ENCODE measurements around the gene SCO2. TPM values are rescaled to one million over a fixed set of nuclear protein-coding genes. Genes with fewer than 3 reads are reported as not detected.

Gene SCO2
- total and polyA plus RNA-seq, 2 of the 4 experiments (the other 2 are of a cell fraction): 1.3 to 1.9 TPM

- no TSS peak for BruUV-seq (replicated peaks)
- H2AK9ac ChIP-seq (replicated peaks; ENCODE audit: low read depth, low read length, poor library complexity): no peak overlapping the region
- 0 out of 2 replicates have a peak overlapping the region, but pooled peaks have one; percentile 0 for H2BK20ac ChIP-seq (ENCODE audit: low read depth, low read length)
- no peak overlapping the region for H3K9ac ChIP-seq (ENCODE audit: low read depth, low read length)
- intact Hi-C loops (cut with micrococcal nuclease) (no loop called here), dilution Hi-C loops (cut with HindIII; ENCODE audit: low sequenced_read_pairs, unreplicated experiment) (no loop called here), in situ Hi-C loops (cut with MboI; ENCODE audit: low sequenced_read_pairs) (no loop called here)
- H4K91ac ChIP-seq (ENCODE audit: insufficient read depth, low read depth, low read length): peak overlapping the region; percentile 25; the same call in 1 of the 2 replicates
- H2BK15ac ChIP-seq (ENCODE audit: low read depth, low read length): peak overlapping the region; percentile 47; the same call in 1 of the 3 replicates
- H3K4ac ChIP-seq (ENCODE audit: low read depth, low read length): 0 out of 2 replicates have a peak overlapping the region, but pooled peaks have one; percentile 6
- no peaks in the 10 kb centered on the region for H3K79me1 ChIP-seq (ENCODE audit: low read depth in 1 of 2, low read length in 2 of 2)
- H3K4me1 ChIP-seq (ENCODE audit: control insufficient read depth, insufficient read depth, low read length): peaks cover 3% of the 10 kb centered on the region
- H4K5ac ChIP-seq (ENCODE audit: low read depth, low read length): no peak overlapping the region
- H3K4me2 ChIP-seq (ENCODE audit: low read depth, low read length): no peak overlapping the region
- H2AK5ac ChIP-seq (ENCODE audit: low read depth, low read length): peak overlapping the region; percentile 58; the same call in 1 of the 2 replicates
- H3K27me3 ChIP-seq (ENCODE audit: control insufficient read depth, insufficient read depth, low read length): peaks cover 48% of the 10 kb centered on the region
- no peak for DNase-seq
- H3K9me3 ChIP-seq (ENCODE audit: control insufficient read depth, insufficient read depth, low read length): no peaks in the 10 kb centered on the region
- peak overlapping the region in 1 of 2 experiments; percentile 19; a peak in 1 of 4 replicates for H4K8ac ChIP-seq (ENCODE audit: low read depth in 2 of 2, low read length in 2 of 2)
- no peak overlapping the region for H3K14ac ChIP-seq (replicated peaks; ENCODE audit: low read depth, low read length)
- ChIA-PET CTCF (no interaction called here), POLR2A (ENCODE audit: unreplicated experiment) (no interaction called here)
- H2BK5ac ChIP-seq (ENCODE audit: low read depth, low read length, poor library complexity, severe bottlenecking): no peak overlapping the region
- peak overlapping the region; percentile 74 for H2AFZ ChIP-seq (replicated peaks; ENCODE audit: low read length, poor library complexity)
- TF ChIP-seq ELK1 (IDR thresholded peaks at IDR 0.05; ENCODE audit: borderline replicate concordance, low read depth, low read length): no peak
- no peak for TF ChIP-seq RAD21 (IDR thresholded peaks at IDR 0.05; ENCODE audit: low read length)
- no peak for TF ChIP-seq SMC3 (IDR thresholded peaks at IDR 0.05; ENCODE audit: low read depth, low read length)
- no peak for TF ChIP-seq USF2 (IDR thresholded peaks at IDR 0.05; ENCODE audit: low read depth, low read length)
- TF ChIP-seq MAFK (IDR thresholded peaks at IDR 0.05; ENCODE audit: low read depth, low read length): no peak
- no peak for TF ChIP-seq RFX5 (IDR thresholded peaks at IDR 0.05; ENCODE audit: low read depth, low read length)
- TF ChIP-seq CEBPB (IDR thresholded peaks at IDR 0.05; ENCODE audit: low read depth, low read length): no peak
- TF ChIP-seq CHD1 (IDR thresholded peaks at IDR 0.05; ENCODE audit: low read depth, low read length): no peak
- TF ChIP-seq NFE2L2 (IDR thresholded peaks at IDR 0.05; ENCODE audit: low read depth, low read length): no peak
- TF ChIP-seq BHLHE40 (IDR thresholded peaks at IDR 0.05; ENCODE audit: low read depth, low read length): no peak
- TF ChIP-seq MXI1 (IDR thresholded peaks at IDR 0.05; ENCODE audit: borderline replicate concordance, low read depth, low read length): no peak
- no peak for TF ChIP-seq CTCF (conservative IDR thresholded peaks at IDR 0.05; ENCODE audit: low read depth, low read length)
- H3K9me1 ChIP-seq (ENCODE audit: insufficient read depth, low read length): 0 out of 2 replicates have a peak, but pooled peaks cover 2% of the 10 kb centered on the region
- H3K4me3 ChIP-seq (ENCODE audit: insufficient read depth, low read depth, low read length): no peak overlapping the region
- ATAC-seq (ENCODE audit: low read depth): no peak
- H2BK120ac ChIP-seq (ENCODE audit: low read depth, low read length): peak overlapping the region; percentile 45; the same call in 1 of the 2 replicates
- H3K56ac ChIP-seq (ENCODE audit: extremely low read depth, insufficient read depth, low read length): no peak overlapping the region
- WGBS, 2 experiments (ENCODE audit: extremely low coverage in 2 of 2, insufficient read length in 1 of 2): 80% methylated on average over 1 of the region's 5 CpGs; no CpG with 5 or more reads in 1 of the 2 experiments
- H3K18ac ChIP-seq (ENCODE audit: low read depth, low read length): no peak overlapping the region
- peak overlapping the region; percentile 31 for H3K23ac ChIP-seq (ENCODE audit: low read depth, low read length)
- H3K27ac ChIP-seq (ENCODE audit: insufficient read depth, low read length): no peak overlapping the region
- no peaks in the 10 kb centered on the region for H4K20me1 ChIP-seq (ENCODE audit: insufficient read depth, low read length)
- H3K36me3 ChIP-seq (ENCODE audit: control insufficient read depth, insufficient read depth, low read length): no peaks in the 10 kb centered on the region
Observed at GRCh38 chr22:50544746-50545253, 19.4 kb upstream of the SCO2 start.
